ENCODE measurements around the gene CSGALNACT2.

DNA sequence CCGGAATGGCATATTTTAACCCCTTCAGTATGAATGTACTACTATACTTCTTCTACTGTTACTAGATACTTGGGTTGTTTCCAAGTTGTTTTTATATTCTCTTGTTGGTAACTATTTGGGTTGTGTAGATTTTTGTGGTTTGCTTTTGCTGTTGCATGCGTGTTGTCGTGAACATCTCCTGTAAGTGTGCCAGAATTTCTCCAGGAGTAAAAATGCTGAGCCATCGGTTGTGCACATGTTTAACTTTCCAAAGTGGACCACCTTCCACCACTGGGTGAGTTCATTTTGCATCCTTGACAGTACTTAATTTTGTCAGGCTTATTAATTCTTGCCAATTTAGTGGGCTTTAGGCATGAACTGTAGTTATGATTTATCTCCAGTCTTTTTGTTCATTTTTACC is 47.9 kb downstream of the CSGALNACT2 start:
- TF ChIP-seq, protein P1, sequence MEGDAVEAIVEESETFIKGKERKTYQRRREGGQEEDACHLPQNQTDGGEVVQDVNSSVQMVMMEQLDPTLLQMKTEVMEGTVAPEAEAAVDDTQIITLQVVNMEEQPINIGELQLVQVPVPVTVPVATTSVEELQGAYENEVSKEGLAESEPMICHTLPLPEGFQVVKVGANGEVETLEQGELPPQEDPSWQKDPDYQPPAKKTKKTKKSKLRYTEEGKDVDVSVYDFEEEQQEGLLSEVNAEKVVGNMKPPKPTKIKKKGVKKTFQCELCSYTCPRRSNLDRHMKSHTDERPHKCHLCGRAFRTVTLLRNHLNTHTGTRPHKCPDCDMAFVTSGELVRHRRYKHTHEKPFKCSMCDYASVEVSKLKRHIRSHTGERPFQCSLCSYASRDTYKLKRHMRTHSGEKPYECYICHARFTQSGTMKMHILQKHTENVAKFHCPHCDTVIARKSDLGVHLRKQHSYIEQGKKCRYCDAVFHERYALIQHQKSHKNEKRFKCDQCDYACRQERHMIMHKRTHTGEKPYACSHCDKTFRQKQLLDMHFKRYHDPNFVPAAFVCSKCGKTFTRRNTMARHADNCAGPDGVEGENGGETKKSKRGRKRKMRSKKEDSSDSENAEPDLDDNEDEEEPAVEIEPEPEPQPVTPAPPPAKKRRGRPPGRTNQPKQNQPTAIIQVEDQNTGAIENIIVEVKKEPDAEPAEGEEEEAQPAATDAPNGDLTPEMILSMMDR (conservative IDR thresholded peaks at IDR 0.05; ENCODE audit: low read length): no peak
- no peak for TF ChIP-seq EZH2phosphoT487 (IDR thresholded peaks at IDR 0.05; ENCODE audit: borderline replicate concordance, low read depth, low read length)
